ACC112 (cell line): ENCODE data around the gene PPP4R4.
A peak's percentile ranks its signal among the peaks of the same experiment; 100 is the strongest.
"Not testable (repeated sequence)": the region's sequence is repeated elsewhere in the genome, so short reads cannot be mapped to it uniquely, and the experiment has no call there.

Source experiments
- H2AFZ ChIP-seq: fragments of 200-600 bp; sonication (generic); one replicate; pipeline ENCODE4 v1.6.0; 2017; ENCODE audit warnings: antibody characterized with exemption, low read length; ENCODE audit not compliant: unreplicated experiment
- H3K27ac ChIP-seq: fragments of 200-600 bp; sonication (generic); 2 replicates; pipeline ENCODE4 v1.5.1; 2014; ENCODE audit warnings: low read depth, mild to moderate bottlenecking, antibody characterized with exemption, low read length, moderate library complexity
- H3K27me3 ChIP-seq: fragments of 200-600 bp; sonication (generic); 2 replicates; pipeline ENCODE4 v1.6.1; 2014; ENCODE audit warnings: mild to moderate bottlenecking, antibody characterized with exemption, low read length, moderate library complexity, mixed read lengths; ENCODE audit not compliant: insufficient read depth
- H3K36me3 ChIP-seq: fragments of 200-600 bp; sonication (generic); 2 replicates; pipeline ENCODE4 v1.6.1; 2016; ENCODE audit warnings: mild to moderate bottlenecking, antibody characterized with exemption, low read length, moderate library complexity, mixed read lengths; ENCODE audit not compliant: insufficient read depth
- H3K4me1 ChIP-seq: fragments of 200-600 bp; sonication (generic); one replicate; pipeline ENCODE4 v1.6.1; 2016; ENCODE audit warnings: low read length, mixed read lengths; ENCODE audit not compliant: insufficient read depth, unreplicated experiment, control insufficient read depth
- H3K4me3 ChIP-seq: fragments of 200-600 bp; sonication (generic); 2 replicates; pipeline ENCODE4 v1.5.1; 2014; ENCODE audit warnings: mild to moderate bottlenecking, low read depth, low read length
- H3K79me2 ChIP-seq: fragments of 200-600 bp; sonication (generic); one replicate; pipeline ENCODE4 v1.6.0; 2016; ENCODE audit warnings: low read length; ENCODE audit not compliant: control insufficient read depth, unreplicated experiment, insufficient read depth

The PPP4R4 gene

DNA sequence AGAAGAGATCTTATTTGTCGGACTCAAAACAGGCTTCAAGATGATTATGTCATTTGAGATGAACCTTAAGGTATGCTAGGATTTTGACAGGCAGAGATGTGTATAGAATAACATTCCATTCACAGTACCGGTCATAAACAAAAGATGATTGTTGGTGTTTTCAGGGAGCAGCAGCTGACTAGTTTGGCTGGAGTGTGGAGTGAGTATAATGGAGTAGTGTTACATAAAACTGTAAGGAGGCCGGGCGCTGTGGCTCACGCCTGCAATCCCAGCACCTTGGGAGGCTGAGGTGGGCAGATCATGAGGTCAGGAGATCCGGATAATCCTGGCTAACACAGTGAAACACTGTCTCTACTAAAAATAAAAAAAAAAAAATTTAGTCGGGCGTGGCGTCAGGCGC is 95.0 kb downstream of the PPP4R4 start:
- H3K4me3 ChIP-seq = no peak overlapping the region
- no peaks in the 10 kb centered on the region for H3K36me3 ChIP-seq
- H2AFZ ChIP-seq = no peak overlapping the region
- no peaks in the 10 kb centered on the region for H3K4me1 ChIP-seq
- no peak overlapping the region for H3K27ac ChIP-seq
- no peaks in the 10 kb centered on the region for H3K27me3 ChIP-seq
- H3K79me2 ChIP-seq = no peaks in the 10 kb centered on the region

DNA sequence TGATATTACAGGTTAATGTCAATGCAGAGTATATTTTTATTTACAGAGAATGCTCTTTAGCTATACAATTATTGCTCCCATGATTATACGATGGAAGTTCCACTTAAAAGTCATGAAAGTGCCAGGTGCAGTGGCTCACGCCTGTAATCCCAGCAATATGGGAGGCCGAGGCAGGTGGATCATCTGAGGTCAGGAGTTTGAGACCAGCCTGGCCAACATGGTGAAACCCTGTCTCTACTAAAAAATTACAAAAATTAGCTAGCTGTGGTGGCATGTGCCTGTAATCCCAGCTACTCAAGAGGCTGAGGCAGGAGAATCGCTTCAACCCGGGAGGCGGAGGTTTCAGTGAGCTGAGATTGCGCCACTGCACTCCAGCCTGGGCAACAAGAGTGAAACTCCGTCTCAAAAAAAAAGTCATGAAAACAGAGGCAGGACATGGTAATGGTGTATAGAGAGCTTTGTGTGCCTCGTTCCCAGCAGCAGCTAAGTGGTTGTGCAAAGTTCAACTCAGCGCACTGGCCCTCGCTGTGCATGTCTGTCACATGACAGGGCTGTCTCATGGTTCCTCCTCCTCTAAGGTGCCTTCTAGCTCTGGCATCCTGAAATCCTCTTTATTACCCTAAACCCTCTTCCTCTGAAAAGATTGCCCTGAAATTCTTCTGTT is 102.9 kb downstream of the PPP4R4 start:
- not testable (repeated sequence) for H3K4me3 ChIP-seq, H3K27ac ChIP-seq, H2AFZ ChIP-seq, H3K4me1 ChIP-seq, H3K36me3 ChIP-seq, H3K79me2 ChIP-seq, H3K27me3 ChIP-seq

DNA sequence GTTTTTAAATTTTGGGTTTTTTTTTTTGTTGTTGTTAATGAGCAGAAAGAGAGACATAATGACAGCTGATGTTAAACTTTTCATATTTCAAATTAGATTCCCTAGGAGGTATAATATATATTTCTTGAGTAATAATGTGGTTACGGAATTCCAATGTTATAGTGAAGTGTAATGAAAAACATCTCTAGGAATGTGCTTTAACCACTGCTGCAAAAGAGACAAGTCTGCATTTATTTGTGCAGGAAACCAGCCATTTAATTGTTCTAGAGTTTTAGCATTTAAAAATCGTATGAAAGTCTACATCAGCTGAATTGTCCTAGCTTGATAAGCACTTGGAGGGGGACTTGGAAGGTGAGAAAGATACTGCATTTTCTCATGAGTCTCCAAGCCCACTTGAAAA is 104.6 kb downstream of the PPP4R4 start:
- no peaks in the 10 kb centered on the region for H3K79me2 ChIP-seq
- no peaks in the 10 kb centered on the region for H3K27me3 ChIP-seq
- H2AFZ ChIP-seq = no peak overlapping the region
- H3K4me3 ChIP-seq = no peak overlapping the region
- no peaks in the 10 kb centered on the region for H3K36me3 ChIP-seq
- H3K4me1 ChIP-seq = peaks cover 12% of the 10 kb centered on the region
- no peak overlapping the region for H3K27ac ChIP-seq

DNA sequence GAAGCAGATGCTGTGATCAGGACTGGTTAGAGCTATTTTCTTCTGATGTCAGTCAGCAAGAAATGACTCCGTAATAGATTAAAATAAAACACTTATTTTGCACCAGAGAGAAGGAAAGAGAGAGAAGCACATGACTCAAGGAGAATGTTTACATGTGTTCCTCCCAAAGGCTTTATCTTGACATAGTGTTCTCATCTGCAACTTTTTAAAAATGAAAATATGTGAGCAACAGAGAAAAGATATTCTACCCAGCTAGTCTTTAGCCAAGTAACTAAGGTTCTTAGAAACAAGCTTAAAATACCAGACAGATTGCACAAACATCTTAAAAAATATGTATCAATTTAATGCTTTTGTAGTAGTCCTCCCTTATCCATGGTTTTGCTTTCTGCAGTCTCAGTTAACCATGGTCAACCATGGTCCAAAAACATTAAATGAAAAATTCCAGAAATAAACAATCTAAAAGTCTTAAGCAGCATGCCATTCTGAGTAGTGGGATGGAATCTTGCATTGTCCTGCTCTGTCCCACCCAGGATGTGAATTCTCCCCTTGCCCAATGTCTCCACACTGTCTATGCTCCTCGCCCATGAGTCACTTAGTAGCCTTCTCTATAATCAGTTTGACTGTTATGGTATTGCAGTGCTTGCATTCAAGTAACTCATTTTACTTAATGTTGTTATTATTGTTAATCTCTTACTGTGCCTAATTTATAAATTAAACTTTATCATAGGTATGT is 109.0 kb downstream of the PPP4R4 start:
- peak overlapping the region; percentile 3; the same call in 1 of the 2 replicates for H3K27ac ChIP-seq
- no peaks in the 10 kb centered on the region for H3K27me3 ChIP-seq
- peaks cover 12% of the 10 kb centered on the region for H3K4me1 ChIP-seq
- no peak overlapping the region for H2AFZ ChIP-seq
- no peaks in the 10 kb centered on the region for H3K79me2 ChIP-seq
- no peak overlapping the region for H3K4me3 ChIP-seq
- no peaks in the 10 kb centered on the region for H3K36me3 ChIP-seq

DNA sequence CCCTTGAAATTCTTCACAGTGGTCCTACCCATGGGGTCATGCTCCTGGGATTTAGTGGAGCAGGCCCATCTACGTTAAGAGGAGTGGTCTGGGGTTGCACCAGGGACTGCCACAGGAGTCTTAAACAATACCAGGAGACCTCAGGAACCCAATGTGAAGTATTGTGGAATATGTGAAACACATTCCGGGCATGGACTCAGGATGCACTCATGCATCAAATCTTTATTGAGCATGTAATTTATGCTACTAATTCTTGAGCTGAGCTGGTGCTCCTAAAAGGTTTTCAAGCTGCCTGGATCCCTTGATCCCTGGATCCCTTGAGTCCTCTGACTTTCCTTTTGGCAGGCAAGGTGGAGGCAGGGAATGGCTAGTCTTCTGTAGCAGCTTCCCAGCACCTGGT is 110.1 kb downstream of the PPP4R4 start:
- H3K4me1 ChIP-seq = peaks cover 12% of the 10 kb centered on the region
- H3K36me3 ChIP-seq = no peaks in the 10 kb centered on the region
- H3K27me3 ChIP-seq = no peaks in the 10 kb centered on the region
- H2AFZ ChIP-seq = no peak overlapping the region
- no peak overlapping the region for H3K27ac ChIP-seq
- H3K4me3 ChIP-seq = no peak overlapping the region
- H3K79me2 ChIP-seq = no peaks in the 10 kb centered on the region

DNA sequence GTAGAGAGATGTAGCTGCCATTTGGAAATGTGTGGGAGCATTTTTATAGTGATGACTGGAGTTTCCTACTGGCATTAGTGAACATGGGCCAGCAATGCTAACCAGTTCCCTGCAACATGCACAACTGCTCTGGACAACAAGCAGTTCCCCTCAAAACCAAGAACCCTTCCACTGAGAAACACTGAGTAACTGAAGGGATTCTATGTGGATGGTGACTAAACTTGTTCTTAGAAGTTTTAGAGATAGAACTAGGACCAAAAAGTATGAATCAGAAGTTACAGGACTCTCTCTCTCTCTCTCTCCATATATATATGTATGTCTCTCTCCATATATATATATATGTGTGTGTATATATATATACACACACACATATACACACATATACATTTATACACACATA is 111.0 kb downstream of the PPP4R4 start:
- Histone ChIP-seq H2AFZ (no peak overlapping the region), H3K4me1 (peaks cover 12% of the 10 kb centered on the region), H3K36me3 (no peaks in the 10 kb centered on the region), H3K27ac (no peak overlapping the region), H3K27me3 (no peaks in the 10 kb centered on the region), H3K4me3 (no peak overlapping the region), H3K79me2 (no peaks in the 10 kb centered on the region)

DNA sequence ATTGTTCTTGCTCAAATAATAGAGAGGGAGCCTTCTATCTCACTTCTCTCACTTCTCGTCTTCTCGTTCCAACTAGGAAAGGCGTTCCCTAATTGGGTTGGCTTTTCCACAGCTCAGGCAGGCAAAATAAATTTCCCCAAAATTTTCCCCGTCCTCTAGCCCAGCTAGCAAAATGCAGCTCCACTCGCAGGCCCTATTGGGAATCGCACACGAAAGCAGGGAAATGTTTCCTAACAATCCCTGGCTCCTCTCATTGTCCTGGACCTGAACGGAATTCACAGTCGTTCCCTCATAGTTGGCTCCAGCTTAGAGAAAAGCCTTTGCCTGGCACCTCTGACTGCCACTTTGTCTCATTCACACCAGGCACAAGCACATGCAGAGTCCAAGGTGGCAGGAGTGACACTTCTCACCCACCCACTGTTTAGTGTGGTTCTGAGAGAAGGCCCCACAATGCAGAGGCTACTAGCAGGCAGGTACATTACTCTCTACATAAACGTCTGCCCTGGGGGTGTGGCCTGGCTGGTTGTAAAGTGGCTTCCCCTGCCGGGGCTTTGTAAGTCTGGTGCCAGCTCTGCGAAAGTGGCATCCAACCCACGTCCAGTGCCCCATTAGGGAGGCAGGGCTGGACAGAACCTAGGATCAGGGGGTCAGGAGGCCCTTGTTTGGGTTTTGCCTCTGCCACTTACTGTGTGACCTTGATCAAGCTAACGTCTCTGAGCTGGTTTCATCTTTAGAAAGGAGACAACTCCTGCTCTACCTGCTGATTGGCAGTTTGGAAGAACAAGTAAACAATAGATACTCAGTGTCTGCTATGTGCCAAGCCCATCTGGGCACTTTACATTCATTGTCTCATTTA is 114.7 kb downstream of the PPP4R4 start:
- H3K36me3 ChIP-seq = no peaks in the 10 kb centered on the region
- no peak overlapping the region for H3K4me3 ChIP-seq
- no peak overlapping the region for H3K27ac ChIP-seq
- no peak overlapping the region for H2AFZ ChIP-seq
- H3K27me3 ChIP-seq = no peaks in the 10 kb centered on the region
- no peaks in the 10 kb centered on the region for H3K79me2 ChIP-seq
- no peaks in the 10 kb centered on the region for H3K4me1 ChIP-seq

DNA sequence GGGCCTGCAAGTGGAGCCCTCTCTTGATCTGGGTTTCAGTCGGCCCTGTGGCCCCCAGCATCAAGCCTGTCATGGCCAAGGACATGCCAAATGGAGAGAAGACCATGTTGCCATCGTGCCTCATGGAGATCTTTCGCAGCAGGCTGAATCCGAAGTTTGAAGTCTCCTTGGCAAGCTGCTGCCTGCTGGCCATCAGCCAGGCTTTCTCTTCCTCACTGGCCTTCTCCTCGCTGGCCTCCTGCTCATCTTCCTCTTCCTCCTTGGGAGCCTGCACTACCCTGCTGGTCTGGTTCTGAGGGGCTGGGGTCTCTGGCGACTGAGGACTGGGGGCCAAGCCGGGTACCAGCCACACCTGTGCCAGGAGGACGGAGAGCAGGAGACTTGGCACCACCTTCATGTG is 116.1 kb downstream of the PPP4R4 start:
- Histone ChIP-seq H3K79me2 (no peaks in the 10 kb centered on the region), H3K4me3 (no peak overlapping the region), H3K4me1 (no peaks in the 10 kb centered on the region), H3K27ac (no peak overlapping the region), H3K27me3 (no peaks in the 10 kb centered on the region), H3K36me3 (no peaks in the 10 kb centered on the region), H2AFZ (no peak overlapping the region)

DNA sequence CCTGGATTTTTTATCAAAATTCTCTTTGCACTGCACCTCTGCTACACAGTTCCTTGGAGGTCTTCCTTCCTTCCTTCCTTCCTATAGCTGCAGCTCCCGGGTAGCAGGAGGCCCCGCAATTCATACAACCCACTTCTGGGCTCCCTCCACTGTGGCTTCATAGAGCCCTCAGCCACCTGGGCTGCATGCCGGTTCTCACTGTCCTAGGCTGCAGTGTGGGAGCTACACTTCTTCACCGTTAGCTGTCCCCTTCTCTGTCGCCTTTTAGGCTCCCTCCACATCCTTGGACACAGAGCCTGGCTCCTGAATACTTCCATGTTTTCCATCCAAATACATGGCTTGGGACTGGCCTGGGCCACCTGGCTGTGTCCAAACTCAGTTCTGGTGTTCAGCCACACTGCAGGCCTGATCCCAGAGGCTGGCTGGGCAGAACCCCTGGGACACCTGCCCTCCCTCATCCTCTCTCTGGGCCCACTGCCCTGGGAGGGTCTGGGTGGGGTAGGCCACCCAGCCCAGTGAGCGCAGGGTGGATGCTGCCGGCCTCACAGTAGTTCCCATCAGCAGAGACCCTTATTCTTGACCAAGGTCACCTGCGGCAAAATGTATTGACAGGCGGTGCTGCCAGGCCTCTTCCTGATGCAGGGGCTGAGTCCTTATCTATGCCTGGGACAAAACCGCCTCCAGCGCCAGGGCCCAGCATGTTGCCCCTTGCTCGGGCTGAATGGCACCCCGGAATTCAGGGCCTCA is 117.2 kb downstream of the PPP4R4 start:
- Histone ChIP-seq H2AFZ (no peak overlapping the region), H3K36me3 (no peaks in the 10 kb centered on the region), H3K4me3 (no peak overlapping the region), H3K79me2 (no peaks in the 10 kb centered on the region), H3K4me1 (no peaks in the 10 kb centered on the region), H3K27me3 (no peaks in the 10 kb centered on the region), H3K27ac (no peak overlapping the region)

DNA sequence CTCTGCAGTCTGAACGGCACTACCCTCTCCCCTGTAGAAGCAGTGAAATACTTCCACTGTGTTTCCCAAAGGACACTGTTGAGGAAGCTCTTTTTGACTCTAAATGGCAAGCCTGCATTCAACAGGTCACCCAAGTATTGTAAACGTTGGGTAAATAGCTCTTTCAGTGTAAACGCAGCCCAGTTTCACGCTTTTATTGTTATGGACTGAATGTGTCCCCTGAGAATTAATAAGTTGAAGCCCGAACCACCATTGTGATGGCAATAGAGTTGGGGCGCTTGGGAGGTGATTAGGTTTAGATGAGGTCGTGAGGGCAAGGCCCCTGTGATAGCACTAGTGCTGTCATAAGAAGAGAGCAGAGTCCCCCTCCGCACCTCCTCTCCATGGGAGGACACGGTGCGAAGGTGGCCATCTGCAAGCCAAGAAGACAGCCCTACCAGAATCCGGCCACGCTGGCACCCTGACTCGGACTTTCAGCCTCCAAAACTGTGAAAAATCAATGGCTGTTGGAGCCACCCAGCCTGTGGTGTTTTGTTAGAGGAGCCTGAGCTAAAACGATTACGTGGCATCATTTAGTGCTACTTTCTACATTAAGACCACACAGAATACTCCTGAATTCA is 117.9 kb downstream of the PPP4R4 start:
- H3K27me3 ChIP-seq = no peaks in the 10 kb centered on the region
- H3K79me2 ChIP-seq = no peaks in the 10 kb centered on the region
- H3K4me1 ChIP-seq = no peaks in the 10 kb centered on the region
- no peak overlapping the region for H2AFZ ChIP-seq
- H3K4me3 ChIP-seq = no peak overlapping the region
- no peaks in the 10 kb centered on the region for H3K36me3 ChIP-seq
- H3K27ac ChIP-seq = no peak overlapping the region
